PFSK-1 (cell line): ENCODE data around the gene SDK1.

Experiments
- FOXP2 ChIP-seq: optimal IDR thresholded peaks from 2 replicates; pipeline ENCODE3; 2011; ENCODE audit warnings: borderline replicate concordance, control low read depth, inconsistent platforms; ENCODE audit not compliant: insufficient read depth; ENCODE audit errors: extremely low read length, extremely low read depth
- POLR2AphosphoS5 ChIP-seq: IDR thresholded peaks from 2 replicates; pipeline ENCODE4 v1.6.1; 2012; ENCODE audit warnings: low read depth, mild to moderate bottlenecking, control low read depth, low read length, moderate library complexity
- SIN3A ChIP-seq: IDR thresholded peaks from 2 replicates; pipeline ENCODE4 v1.6.1; 2012; ENCODE audit warnings: mild to moderate bottlenecking, low read length, moderate library complexity, borderline replicate concordance; ENCODE audit not compliant: insufficient read depth
- TAF1 ChIP-seq: IDR thresholded peaks from 2 replicates; pipeline ENCODE4 v1.6.1; 2012; ENCODE audit warnings: low read length, control low read depth, borderline replicate concordance; ENCODE audit not compliant: insufficient read depth
- TF ChIP-seq, protein P1 (sequence below), 2 experiments: IDR thresholded peaks; 2 replicates each; pipeline versions ENCODE4 v1.6.1 to v1.8.0; 2011 to 2012; ENCODE audit warnings: low read depth in 2 of 2, low read length in 2 of 2, control low read depth in 1 of 2, inconsistent platforms in 1 of 2, mild to moderate bottlenecking in 1 of 2, moderate library complexity in 1 of 2; ENCODE audit not compliant: insufficient read depth in 1 of 2

Gene SDK1

DNA sequence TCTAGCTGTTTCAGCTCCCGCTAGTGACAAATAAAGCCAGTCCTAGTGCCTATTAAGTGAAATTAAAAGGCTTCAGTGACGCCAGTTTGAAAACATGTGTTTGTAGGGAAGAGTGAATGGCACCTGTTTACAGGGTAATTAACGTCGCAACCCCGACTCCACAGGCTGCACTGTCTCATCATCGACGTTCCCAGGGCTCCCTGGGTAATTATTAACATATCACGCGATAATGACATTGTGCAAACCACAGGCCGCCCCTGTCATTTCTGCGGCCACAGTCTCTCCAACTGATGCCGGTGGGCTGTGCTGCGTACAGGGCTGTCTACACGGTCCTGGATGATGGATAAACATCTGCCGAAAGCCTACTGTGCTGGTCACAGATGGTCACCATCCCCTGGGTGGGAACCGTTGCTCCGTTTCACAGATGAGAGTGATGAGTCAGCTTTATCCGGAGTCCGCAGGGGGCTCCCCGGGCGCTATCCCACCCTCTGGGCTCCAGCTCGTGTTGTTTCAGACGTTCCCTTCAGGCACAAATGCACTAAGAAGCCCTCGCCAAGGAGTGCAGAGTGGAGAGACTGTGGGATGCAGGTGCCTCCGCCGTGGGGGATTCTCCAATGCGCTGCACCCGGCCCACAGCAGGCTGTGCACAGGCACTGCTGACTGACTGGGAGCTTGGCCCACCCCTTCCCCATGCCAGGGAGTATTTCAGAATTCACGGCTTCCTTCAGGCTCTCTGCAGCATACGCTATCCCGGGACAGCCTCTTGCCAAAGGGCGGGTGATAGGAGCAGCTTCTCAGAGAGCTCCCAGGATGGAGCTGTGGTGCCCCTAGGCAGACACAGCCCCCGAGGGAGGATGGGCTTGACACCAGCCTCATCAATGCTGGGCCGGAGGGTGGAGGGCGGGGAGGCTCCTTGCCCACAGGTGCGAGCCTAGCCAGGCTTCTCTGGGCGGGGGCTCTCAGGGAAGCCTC is 889.2 kb downstream of the SDK1 start:
- no peak for TF ChIP-seq SIN3A
- no peak for TF ChIP-seq FOXP2

DNA sequence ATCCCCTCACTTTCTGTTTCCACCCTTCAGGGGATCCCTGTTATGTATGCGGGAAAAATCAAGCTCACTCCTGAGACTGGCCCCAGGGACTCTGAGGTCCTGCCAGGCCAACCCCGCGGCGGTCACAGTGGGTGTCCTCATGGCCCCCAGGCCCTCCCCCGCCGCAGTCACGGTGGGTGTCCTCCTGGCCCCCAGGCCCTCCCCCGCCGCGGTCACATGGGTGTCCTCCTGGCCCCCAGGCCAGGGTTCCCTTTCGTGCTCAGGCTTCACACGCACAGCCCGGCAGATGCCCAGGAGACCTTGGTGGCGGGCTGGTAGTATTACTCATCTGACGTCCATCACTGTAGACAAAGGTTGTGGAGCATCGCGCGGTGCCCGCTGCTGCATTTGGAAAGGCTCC is 890.0 kb downstream of the SDK1 start:
- TF ChIP-seq FOXP2 = no peak
- TF ChIP-seq, protein P1, sequence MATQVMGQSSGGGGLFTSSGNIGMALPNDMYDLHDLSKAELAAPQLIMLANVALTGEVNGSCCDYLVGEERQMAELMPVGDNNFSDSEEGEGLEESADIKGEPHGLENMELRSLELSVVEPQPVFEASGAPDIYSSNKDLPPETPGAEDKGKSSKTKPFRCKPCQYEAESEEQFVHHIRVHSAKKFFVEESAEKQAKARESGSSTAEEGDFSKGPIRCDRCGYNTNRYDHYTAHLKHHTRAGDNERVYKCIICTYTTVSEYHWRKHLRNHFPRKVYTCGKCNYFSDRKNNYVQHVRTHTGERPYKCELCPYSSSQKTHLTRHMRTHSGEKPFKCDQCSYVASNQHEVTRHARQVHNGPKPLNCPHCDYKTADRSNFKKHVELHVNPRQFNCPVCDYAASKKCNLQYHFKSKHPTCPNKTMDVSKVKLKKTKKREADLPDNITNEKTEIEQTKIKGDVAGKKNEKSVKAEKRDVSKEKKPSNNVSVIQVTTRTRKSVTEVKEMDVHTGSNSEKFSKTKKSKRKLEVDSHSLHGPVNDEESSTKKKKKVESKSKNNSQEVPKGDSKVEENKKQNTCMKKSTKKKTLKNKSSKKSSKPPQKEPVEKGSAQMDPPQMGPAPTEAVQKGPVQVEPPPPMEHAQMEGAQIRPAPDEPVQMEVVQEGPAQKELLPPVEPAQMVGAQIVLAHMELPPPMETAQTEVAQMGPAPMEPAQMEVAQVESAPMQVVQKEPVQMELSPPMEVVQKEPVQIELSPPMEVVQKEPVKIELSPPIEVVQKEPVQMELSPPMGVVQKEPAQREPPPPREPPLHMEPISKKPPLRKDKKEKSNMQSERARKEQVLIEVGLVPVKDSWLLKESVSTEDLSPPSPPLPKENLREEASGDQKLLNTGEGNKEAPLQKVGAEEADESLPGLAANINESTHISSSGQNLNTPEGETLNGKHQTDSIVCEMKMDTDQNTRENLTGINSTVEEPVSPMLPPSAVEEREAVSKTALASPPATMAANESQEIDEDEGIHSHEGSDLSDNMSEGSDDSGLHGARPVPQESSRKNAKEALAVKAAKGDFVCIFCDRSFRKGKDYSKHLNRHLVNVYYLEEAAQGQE (IDR thresholded peaks at IDR 0.05; ENCODE audit: insufficient read depth in 1 of 2, low read depth in 2 of 2, low read length in 2 of 2) = no peak
- TF ChIP-seq SIN3A = no peak
- TF ChIP-seq TAF1 = no peak
- TF ChIP-seq POLR2AphosphoS5 = no peak

DNA sequence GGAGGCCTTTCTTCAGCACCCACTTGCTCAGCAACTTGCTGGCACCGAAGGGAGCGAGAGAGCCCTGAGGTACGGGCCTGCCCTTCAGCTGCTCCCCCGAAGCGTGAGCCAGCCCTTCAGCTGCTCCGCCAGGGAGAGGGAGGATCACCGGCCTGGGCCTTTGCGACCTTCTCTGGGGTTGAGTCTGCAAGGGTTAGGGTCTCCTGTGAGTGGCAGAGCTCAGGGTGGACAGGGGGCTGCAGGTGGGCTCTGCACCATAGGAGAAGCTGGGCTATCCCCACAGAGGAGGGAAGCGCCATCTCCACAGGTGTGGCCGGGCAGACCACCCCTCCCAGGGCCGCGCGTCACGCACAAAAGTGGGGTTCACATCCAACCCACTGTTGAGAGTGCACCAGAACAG is 890.5 kb downstream of the SDK1 start:
- TF ChIP-seq POLR2AphosphoS5 (no peak), SIN3A (no peak), FOXP2 (no peak), TAF1 (no peak)
- TF ChIP-seq, protein P1 (IDR thresholded peaks at IDR 0.05; ENCODE audit: insufficient read depth in 1 of 2, low read depth in 2 of 2, low read length in 2 of 2) = no peak

DNA sequence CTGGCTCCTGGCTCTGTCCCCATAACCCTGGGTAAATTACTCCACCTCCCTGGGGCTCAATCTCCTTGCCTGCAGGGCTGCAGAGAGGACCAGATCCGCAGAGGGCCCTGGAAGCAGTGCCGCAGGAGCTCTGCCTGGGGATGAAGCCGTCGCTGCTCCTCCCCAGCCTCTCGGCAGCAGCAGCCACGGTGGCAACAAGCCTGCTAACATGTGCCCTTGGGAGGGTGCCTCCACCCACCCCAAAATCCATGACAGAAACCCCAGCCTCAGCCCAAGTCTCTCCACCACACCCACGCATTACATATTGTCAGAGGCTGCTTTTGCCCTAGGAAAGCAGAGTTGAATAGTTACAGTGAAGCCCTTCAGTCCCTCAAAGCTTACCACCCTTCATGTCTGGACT is 894.6 kb downstream of the SDK1 start:
- TF ChIP-seq SIN3A (no peak), TAF1 (no peak), FOXP2 (no peak), POLR2AphosphoS5 (no peak)
- TF ChIP-seq, protein P1 (IDR thresholded peaks at IDR 0.05; ENCODE audit: insufficient read depth in 1 of 2, low read depth in 2 of 2, low read length in 2 of 2) = no peak

DNA sequence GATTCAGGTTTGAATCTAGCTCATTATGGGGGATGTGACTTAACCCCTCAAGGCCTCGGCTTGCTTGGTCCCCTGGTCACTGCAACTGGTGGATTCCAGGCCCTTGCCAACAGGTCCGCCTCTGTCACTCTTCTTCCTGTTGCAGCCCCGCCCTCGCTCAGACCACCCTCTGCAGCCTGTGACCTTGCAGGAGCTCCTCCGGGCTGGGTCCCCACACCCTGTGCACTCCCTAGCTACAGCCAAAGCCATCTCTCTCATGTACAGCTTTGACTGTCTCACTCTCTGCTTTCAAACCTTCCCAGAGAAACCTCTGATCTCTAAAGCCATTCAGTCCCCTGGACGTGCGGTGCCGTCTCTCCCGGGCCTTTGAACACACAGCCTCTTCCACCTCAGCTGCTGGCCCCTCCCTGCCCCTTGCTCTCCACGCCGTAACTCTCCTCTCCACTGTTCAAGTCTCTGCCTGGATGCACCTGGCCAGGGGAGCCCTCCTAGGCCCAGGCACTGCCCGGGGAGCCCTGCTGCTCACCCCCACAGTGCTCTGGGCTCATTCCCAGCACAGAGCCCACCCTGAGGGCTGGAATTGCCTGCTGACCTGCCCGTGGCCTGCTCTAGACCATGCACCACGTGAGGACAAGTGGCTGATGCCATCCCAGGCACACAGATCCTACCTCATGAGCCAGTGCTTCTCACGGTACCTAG is 895.2 kb downstream of the SDK1 start:
- TF ChIP-seq SIN3A (no peak), FOXP2 (no peak), TAF1 (no peak), POLR2AphosphoS5 (no peak)
- TF ChIP-seq, protein P1 (IDR thresholded peaks at IDR 0.05; ENCODE audit: insufficient read depth in 1 of 2, low read depth in 2 of 2, low read length in 2 of 2) = no peak
